ENCODE measurements around the gene GRK1.
A peak's percentile ranks its signal among the peaks of the same experiment; 100 is the strongest.

Gene GRK1

GRCh38 chr13:113651511-113652403, 15.3 kb upstream of the GRK1 start:
- DNase-seq, result no peak

GRCh38 chr13:113652404-113653263, 14.4 kb upstream of the GRK1 start:
- no peak for DNase-seq

GRCh38 chr13:113653264-113654174, 13.5 kb upstream of the GRK1 start:
- DNase-seq, result peak; percentile 31

GRCh38 chr13:113654175-113654560, 12.9 kb upstream of the GRK1 start:
- DNase-seq, result no peak

GRCh38 chr13:113654591-113655345, 12.3 kb upstream of the GRK1 start:
- no peak for DNase-seq

GRCh38 chr13:113655346-113656002, 11.5 kb upstream of the GRK1 start:
- no peak for DNase-seq

- DNase-seq, result no peak
Measured at GRCh38 chr13:113656003-113656588, 10.9 kb upstream of the GRK1 start.

GRCh38 chr13:113656831-113657671, 10.0 kb upstream of the GRK1 start:
- DNase-seq, result no peak

- DNase-seq, result no peak
Measured at GRCh38 chr13:113657851-113658741, 8.9 kb upstream of the GRK1 start, which contains the start of gene ATP4B. ATP4B (minus strand) TSS chr13:113658198; CDS start chr13:113658144, 54 bp downstream.

- DNase-seq, result no peak
Measured at GRCh38 chr13:113658836-113659235, 8.2 kb upstream of the GRK1 start.

GRCh38 chr13:113659337-113659736, 7.7 kb upstream of the GRK1 start:
- no peak for DNase-seq

GRCh38 chr13:113660066-113660465, 7.0 kb upstream of the GRK1 start:
- no peak for DNase-seq

GRCh38 chr13:113661509-113661908, 5.5 kb upstream of the GRK1 start:
- no peak for DNase-seq

- DNase-seq, result no peak
Measured at GRCh38 chr13:113663934-113664333, 3.1 kb upstream of the GRK1 start.

GRCh38 chr13:113664751-113665596, 2.0 kb upstream of the GRK1 start:
- no peak for DNase-seq

- DNase-seq, result no peak
Measured at GRCh38 chr13:113665597-113666328, 1.3 kb upstream of the GRK1 start.

GRCh38 chr13:113666329-113666670, 719 bp upstream of the GRK1 start:
- DNase-seq, result no peak

All from NCI-H1436 (cell line).